Measurements from ENCODE around the gene ZDHHC20. TPM values are rescaled to one million over a fixed set of nuclear protein-coding genes. Genes with fewer than 3 reads are reported as not detected.

Gene ZDHHC20
- total and polyA plus RNA-seq, 2 donors from 2014 or later = 7.2 to 36.1 TPM

GRCh38 chr13:21478881-21479808, 20.0 kb upstream of the ZDHHC20 start:
- H3K27me3 ChIP-seq (ENCODE audit: control insufficient read depth, insufficient read depth, low read length) = no peaks in the 10 kb centered on the region
- no peaks in the 10 kb centered on the region for H3K36me3 ChIP-seq (ENCODE audit: control insufficient read depth in 2 of 3, insufficient read depth in 3 of 3, low read length in 3 of 3)
- intact Hi-C loops (cut with DNase I) = loop anchor here (10.0 kb wide), 2 partner anchors 184 to 364 kb away; no protein-coding TSS in a partner anchor
- peak in 3 of 5 donors; percentile 64 to 91 (median 89) for DNase-seq
- H3K9ac ChIP-seq (ENCODE audit: low read length in 3 of 3) = peak overlapping the region in 1 of 3 donors; percentile 14
- H3K9me3 ChIP-seq (ENCODE audit: control insufficient read depth in 2 of 3, insufficient read depth in 1 of 3, low read length in 3 of 3) = no peaks in the 10 kb centered on the region
- TF ChIP-seq, protein P1, sequence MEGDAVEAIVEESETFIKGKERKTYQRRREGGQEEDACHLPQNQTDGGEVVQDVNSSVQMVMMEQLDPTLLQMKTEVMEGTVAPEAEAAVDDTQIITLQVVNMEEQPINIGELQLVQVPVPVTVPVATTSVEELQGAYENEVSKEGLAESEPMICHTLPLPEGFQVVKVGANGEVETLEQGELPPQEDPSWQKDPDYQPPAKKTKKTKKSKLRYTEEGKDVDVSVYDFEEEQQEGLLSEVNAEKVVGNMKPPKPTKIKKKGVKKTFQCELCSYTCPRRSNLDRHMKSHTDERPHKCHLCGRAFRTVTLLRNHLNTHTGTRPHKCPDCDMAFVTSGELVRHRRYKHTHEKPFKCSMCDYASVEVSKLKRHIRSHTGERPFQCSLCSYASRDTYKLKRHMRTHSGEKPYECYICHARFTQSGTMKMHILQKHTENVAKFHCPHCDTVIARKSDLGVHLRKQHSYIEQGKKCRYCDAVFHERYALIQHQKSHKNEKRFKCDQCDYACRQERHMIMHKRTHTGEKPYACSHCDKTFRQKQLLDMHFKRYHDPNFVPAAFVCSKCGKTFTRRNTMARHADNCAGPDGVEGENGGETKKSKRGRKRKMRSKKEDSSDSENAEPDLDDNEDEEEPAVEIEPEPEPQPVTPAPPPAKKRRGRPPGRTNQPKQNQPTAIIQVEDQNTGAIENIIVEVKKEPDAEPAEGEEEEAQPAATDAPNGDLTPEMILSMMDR (IDR thresholded peaks at IDR 0.05; ENCODE audit: borderline replicate concordance, extremely low read depth, insufficient read depth) = peak; percentile 61
- no peak overlapping the region for H3K27ac ChIP-seq (ENCODE audit: low read depth in 2 of 2, low read length in 2 of 2)
- no peaks in the 10 kb centered on the region for H3K4me1 ChIP-seq (ENCODE audit: control insufficient read depth in 2 of 3, insufficient read depth in 2 of 3, low read depth in 1 of 3, low read length in 3 of 3)
- H3K4me3 ChIP-seq (ENCODE audit: low read length in 3 of 3) = peak overlapping the region in 1 of 3 donors; percentile 45
- FAIRE-seq = peak; percentile 83

GRCh38 chr13:21476893-21477472, 17.9 kb upstream of the ZDHHC20 start:
- Histone ChIP-seq H3K36me3 (ENCODE audit: control insufficient read depth in 2 of 3, insufficient read depth in 3 of 3, low read length in 3 of 3) (no peaks in the 10 kb centered on the region), H3K9me3 (ENCODE audit: control insufficient read depth in 2 of 3, insufficient read depth in 1 of 3, low read length in 3 of 3) (no peaks in the 10 kb centered on the region), H3K27me3 (ENCODE audit: control insufficient read depth, insufficient read depth, low read length) (no peaks in the 10 kb centered on the region), H3K4me3 (ENCODE audit: low read length in 3 of 3) (peak overlapping the region; percentile 43 to 72 (median 48)), H3K4me1 (ENCODE audit: control insufficient read depth in 2 of 3, insufficient read depth in 2 of 3, low read depth in 1 of 3, low read length in 3 of 3) (no peaks in the 10 kb centered on the region), H3K9ac (ENCODE audit: low read length in 3 of 3) (peak overlapping the region in 1 of 3 donors; percentile 39), H3K27ac (ENCODE audit: low read depth in 2 of 2, low read length in 2 of 2) (no peak overlapping the region)
- peak; percentile 85 to 94 (median 90) for DNase-seq
- intact Hi-C loops (cut with DNase I) = loop anchor here (10.0 kb wide), 2 partner anchors 182 to 362 kb away; no protein-coding TSS in a partner anchor
- no peak for FAIRE-seq
- TF ChIP-seq, protein P1 (IDR thresholded peaks at IDR 0.05; ENCODE audit: borderline replicate concordance, extremely low read depth, insufficient read depth) = peak; percentile 96

DNA sequence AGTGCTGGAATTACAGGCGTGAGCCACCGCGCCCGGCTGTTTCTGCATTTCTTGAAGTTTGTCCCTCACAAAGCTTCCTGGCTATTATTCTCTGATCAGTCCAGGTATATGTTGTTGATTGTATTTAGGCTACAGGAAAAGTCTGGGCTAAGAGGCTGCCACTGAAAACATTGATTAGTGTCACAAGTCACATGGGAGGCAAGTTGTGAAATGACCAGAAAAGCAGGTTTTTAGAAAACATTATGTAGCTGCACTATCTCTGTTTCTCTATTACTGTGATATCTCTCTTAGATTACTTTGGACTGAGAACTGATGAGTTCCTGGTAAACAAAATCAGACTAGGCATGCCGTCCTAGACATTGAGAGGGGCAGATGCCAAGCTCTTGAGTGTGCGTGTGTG, 16.0 kb upstream of the ZDHHC20 start:
- intact Hi-C loops (cut with DNase I) = loop anchor here (10.0 kb wide), 2 partner anchors 180 to 360 kb away; no protein-coding TSS in a partner anchor
- Histone ChIP-seq H3K27me3 (ENCODE audit: control insufficient read depth, insufficient read depth, low read length) (no peaks in the 10 kb centered on the region), H3K9me3 (ENCODE audit: control insufficient read depth in 2 of 3, insufficient read depth in 1 of 3, low read length in 3 of 3) (peaks cover 0 to 5% (median 0%) of the 10 kb centered on the region in 3 donors), H3K4me1 (ENCODE audit: control insufficient read depth in 2 of 3, insufficient read depth in 2 of 3, low read depth in 1 of 3, low read length in 3 of 3) (no peaks in the 10 kb centered on the region), H3K4me3 (ENCODE audit: low read length in 3 of 3) (no peak overlapping the region), H3K27ac (ENCODE audit: low read depth in 2 of 2, low read length in 2 of 2) (no peak overlapping the region), H3K9ac (ENCODE audit: low read length in 3 of 3) (no peak overlapping the region), H3K36me3 (ENCODE audit: control insufficient read depth in 2 of 3, insufficient read depth in 3 of 3, low read length in 3 of 3) (no peaks in the 10 kb centered on the region)
- DNase-seq (no peak), FAIRE-seq (no peak)
- TF ChIP-seq, protein P1 (IDR thresholded peaks at IDR 0.05; ENCODE audit: borderline replicate concordance, extremely low read depth, insufficient read depth) = no peak
